Measurements from ENCODE around the gene HOXD13. TPM values are rescaled to one million over a fixed set of nuclear protein-coding genes. Genes with fewer than 3 reads are reported as not detected.

Gene HOXD13
- total RNA-seq, 2 experiments from 2014 or later, result not detected

GRCh38 chr2:176078541-176079284 is 13.8 kb upstream of the HOXD13 start:
- intact Hi-C loops (cut with micrococcal nuclease; ENCODE audit: unreplicated experiment), result no loop called here
- Histone ChIP-seq H3K9me3 (ENCODE audit: low read length) (no peaks in the 10 kb centered on the region), H3K4me2 (ENCODE audit: low read length) (no peak overlapping the region), H3K4me1 (ENCODE audit: insufficient read depth, low read length, poor library complexity, severe bottlenecking) (no peaks in the 10 kb centered on the region), H4K20me1 (ENCODE audit: insufficient read depth, low read length) (no peaks in the 10 kb centered on the region), H3K79me2 (ENCODE audit: insufficient read depth, low read depth, low read length) (no peaks in the 10 kb centered on the region), H2AFZ (ENCODE audit: low read length) (no peak overlapping the region), H3K27ac (ENCODE audit: low read depth, low read length, poor library complexity, severe bottlenecking) (no peak overlapping the region), H3K9me2 (ENCODE audit: insufficient read depth, low read length) (no peaks in the 10 kb centered on the region), H3K4me3 (ENCODE audit: low read depth, low read length, poor library complexity, severe bottlenecking) (no peak overlapping the region), H3K36me3 (ENCODE audit: insufficient read depth, low read length) (no peaks in the 10 kb centered on the region)
- CTCF ChIA-PET (ENCODE audit: unreplicated experiment), result no interaction called here
- TF ChIP-seq EZH2phosphoT487 (IDR thresholded peaks at IDR 0.05; ENCODE audit: borderline replicate concordance, low read depth, low read length), result no peak
- no peak for TF ChIP-seq CTCF (conservative IDR thresholded peaks at IDR 0.05; ENCODE audit: low read length)
- POLR2A ChIA-PET, result no interaction called here
- no peak for DNase-seq (ENCODE audit: low spot score)
- no TSS peak for BruUV-seq (replicated peaks)

DNA sequence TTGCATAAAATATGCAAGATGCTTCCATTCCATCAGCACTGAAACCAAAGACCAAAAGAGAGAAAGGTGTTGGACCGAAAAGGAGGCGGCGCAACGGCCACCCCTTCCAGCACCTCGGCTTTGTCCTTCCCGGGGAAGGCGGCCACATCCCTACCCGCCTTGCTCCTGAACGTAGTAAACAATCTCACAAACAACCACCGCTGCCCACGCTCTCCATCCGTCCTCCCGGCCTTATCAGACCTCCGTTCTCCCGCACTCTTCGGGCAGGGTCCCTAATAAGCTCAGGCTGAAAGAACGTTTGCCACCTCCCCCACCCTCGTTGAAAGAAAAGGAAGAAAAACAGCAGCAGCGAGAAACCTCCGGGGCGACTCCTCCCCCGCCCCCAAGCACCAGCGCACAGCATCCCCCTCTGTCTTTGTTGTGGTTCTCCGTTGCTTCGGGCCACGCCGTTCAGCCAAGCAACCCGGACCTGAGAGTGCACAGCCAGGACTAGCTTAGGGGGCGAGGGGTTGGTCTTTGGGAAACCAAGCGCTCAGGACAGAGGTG is 13.2 kb upstream of the HOXD13 start:
- H4K20me1 ChIP-seq (ENCODE audit: insufficient read depth, low read length), result no peaks in the 10 kb centered on the region
- H2AFZ ChIP-seq (ENCODE audit: low read length), result no peak overlapping the region
- no peaks in the 10 kb centered on the region for H3K79me2 ChIP-seq (ENCODE audit: insufficient read depth, low read depth, low read length)
- H3K27ac ChIP-seq (ENCODE audit: low read depth, low read length, poor library complexity, severe bottlenecking), result no peak overlapping the region
- TF ChIP-seq CTCF (conservative IDR thresholded peaks at IDR 0.05; ENCODE audit: low read length), result no peak
- TF ChIP-seq EZH2phosphoT487 (IDR thresholded peaks at IDR 0.05; ENCODE audit: borderline replicate concordance, low read depth, low read length), result no peak
- H3K4me2 ChIP-seq (ENCODE audit: low read length), result no peak overlapping the region
- H3K9me3 ChIP-seq (ENCODE audit: low read length), result no peaks in the 10 kb centered on the region
- BruUV-seq (replicated peaks), result no TSS peak
- no peak for DNase-seq (ENCODE audit: low spot score)
- ChIA-PET CTCF (ENCODE audit: unreplicated experiment) (no interaction called here), POLR2A (interaction anchor here (0.6 kb wide), 1 partner anchor 434 kb away, joined by 4 read pairs; no protein-coding TSS in a partner anchor)
- H3K4me3 ChIP-seq (ENCODE audit: low read depth, low read length, poor library complexity, severe bottlenecking), result no peak overlapping the region
- no peaks in the 10 kb centered on the region for H3K9me2 ChIP-seq (ENCODE audit: insufficient read depth, low read length)
- intact Hi-C loops (cut with micrococcal nuclease; ENCODE audit: unreplicated experiment), result no loop called here
- H3K4me1 ChIP-seq (ENCODE audit: insufficient read depth, low read length, poor library complexity, severe bottlenecking), result no peaks in the 10 kb centered on the region
- no peaks in the 10 kb centered on the region for H3K36me3 ChIP-seq (ENCODE audit: insufficient read depth, low read length)
